K562 (cell line): Measurements from ENCODE around the gene HYOU1.

Experiments used
- BCLAF1 ChIP-seq, 2 experiments: fragments of 450-650 bp in 1 of 2; IDR thresholded peaks; 2 replicates each; pipeline ENCODE4 v1.6.1; 2011 to 2017; ENCODE audit warnings: low read depth in 2 of 2, antibody characterized with exemption in 1 of 2, borderline replicate concordance in 1 of 2, low read length in 1 of 2, mild to moderate bottlenecking in 1 of 2, mixed read lengths in 1 of 2; ENCODE audit not compliant: control insufficient read depth in 1 of 2
- CCAR2 ChIP-seq: fragments of 200-400 bp; formaldehyde crosslinking; IDR thresholded peaks from 2 replicates; pipeline ENCODE4 v1.6.1; 2017; ENCODE audit warnings: mild to moderate bottlenecking, low read depth, low read length
- CTCF ChIP-seq, 3 experiments: IDR thresholded peaks in 2 of 3; conservative IDR thresholded peaks in 1 of 3; 2 replicates each; pipeline ENCODE4 v1.5.1; 2011 to 2012; ENCODE audit warnings: low read length in 3 of 3, mild to moderate bottlenecking in 3 of 3, control low read depth in 2 of 3, improper control_type of control experiment in 1 of 3, inconsistent platforms in 1 of 3, low read depth in 1 of 3, mixed read lengths in 1 of 3, moderate library complexity in 1 of 3; ENCODE audit not compliant: insufficient read depth in 2 of 3
- DACH1 ChIP-seq: fragments of 450-650 bp; IDR thresholded peaks from 2 replicates; pipeline ENCODE4 v1.6.1; 2018; ENCODE audit not compliant: partially characterized antibody
- EHMT2 ChIP-seq: fragments of 450-650 bp; IDR thresholded peaks from 2 replicates; pipeline ENCODE4 v1.6.1; 2018; ENCODE audit warnings: antibody characterized with exemption
- HEY1 ChIP-seq: fragments of 250-450 bp; sonication (Bioruptor Pico); IDR thresholded peaks from 2 replicates; pipeline ENCODE4 v1.5.0; 2020; ENCODE audit warnings: mild to moderate bottlenecking, moderate library complexity, borderline replicate concordance
- HMBOX1 ChIP-seq: sonication (generic); IDR thresholded peaks from 2 replicates; pipeline ENCODE4 v1.6.1; 2016
- POLR2AphosphoS5 ChIP-seq: IDR thresholded peaks from 2 replicates; pipeline ENCODE4 v1.6.1; 2011; ENCODE audit warnings: mild to moderate bottlenecking, low read depth, low read length, moderate library complexity; ENCODE audit not compliant: control insufficient read depth, insufficient read depth
- PTRF ChIP-seq: fragments of 450-650 bp; IDR thresholded peaks from 2 replicates; pipeline ENCODE4 v1.6.1; 2016; ENCODE audit warnings: mild to moderate bottlenecking, missing genetic modification characterization, missing compliant biosample characterization
- USF2 ChIP-seq: sonication (generic); formaldehyde crosslinking; IDR thresholded peaks from 2 replicates; pipeline ENCODE4 v1.5.0; 2020; ENCODE audit warnings: missing genetic modification reagents
- ZBTB33 ChIP-seq: sonication (generic); formaldehyde crosslinking; IDR thresholded peaks from 2 replicates; pipeline ENCODE4 v1.8.1; 2023; ENCODE audit warnings: mild to moderate bottlenecking, missing genetic modification reagents
- ZNF274 ChIP-seq: IDR thresholded peaks from 2 replicates; pipeline ENCODE4 v1.6.1; 2011; ENCODE audit warnings: low read depth, mild to moderate bottlenecking, low read length, moderate library complexity, borderline replicate concordance
- ZNF778 ChIP-seq: fragments of 450-650 bp; formaldehyde crosslinking; IDR thresholded peaks from 2 replicates; pipeline ENCODE4 v1.4.0; 2020; ENCODE audit warnings: mild to moderate bottlenecking, moderate library complexity

GRCh38 chr11:119093942-119094815 is 37.2 kb upstream of the HYOU1 start:
- no peak for TF ChIP-seq HEY1
- no peak for TF ChIP-seq CCAR2
- TF ChIP-seq ZBTB33, result no peak
- TF ChIP-seq DACH1, result no peak
- TF ChIP-seq USF2 (CRISPR knock-in tag), result no peak
- TF ChIP-seq CTCF (IDR thresholded peaks at IDR 0.05 in 2 of 3, conservative IDR thresholded peaks at IDR 0.05 in 1 of 3; ENCODE audit: insufficient read depth in 2 of 3, low read depth in 1 of 3, low read length in 3 of 3), result no peak
- TF ChIP-seq PTRF (tag), result no peak
- TF ChIP-seq BCLAF1 (IDR thresholded peaks at IDR 0.05; ENCODE audit: borderline replicate concordance in 1 of 2, control insufficient read depth in 1 of 2, low read depth in 2 of 2, low read length in 1 of 2), result no peak
- no peak for TF ChIP-seq ZNF778
- peak; percentile 3; the same call in 1 of the 2 replicates for TF ChIP-seq POLR2AphosphoS5
- no peak for TF ChIP-seq EHMT2
- no peak for TF ChIP-seq ZNF274
- 0 out of 2 replicates have a peak, but pooled peaks have one; percentile 38 for TF ChIP-seq HMBOX1
